DND-41 (cell line): Measurements from ENCODE around the gene KIAA1143.

ENCODE experiments used
- CTCF ChIP-seq: IDR thresholded peaks from 2 replicates; pipeline ENCODE4 v1.5.1; 2012; ENCODE audit warnings: borderline replicate concordance, low read length, moderate library complexity, mild to moderate bottlenecking; ENCODE audit not compliant: poor library complexity, severe bottlenecking; ENCODE audit errors: extremely low read depth
- EZH2 ChIP-seq: IDR thresholded peaks from 3 replicates; pipeline ENCODE4 v1.6.1; 2012; ENCODE audit warnings: borderline replicate concordance, low read depth, mild to moderate bottlenecking, moderate library complexity, low read length, inconsistent platforms; ENCODE audit not compliant: severe bottlenecking

GRCh38 chr3:44802011-44802410, 40.6 kb upstream of the KIAA1143 start:
- no peak for TF ChIP-seq EZH2
- TF ChIP-seq CTCF: no peak
